Liver (tissue), 9 donors: ENCODE measurements around the gene HACD1. TPM values are rescaled to one million over a fixed set of nuclear protein-coding genes. Genes with fewer than 3 reads are reported as not detected.

ENCODE experiments used
- DNase-seq: peaks from one replicate; pipeline ENCODE4 v3.0.0-alpha.2; 2017; ENCODE audit warnings: low spot score
- H3K27ac ChIP-seq, 2 donors: one replicate each; pipeline ENCODE4 v1.7.0; 2013; ENCODE audit warnings: inconsistent platforms in 2 of 2, low read length in 2 of 2, control low read depth in 1 of 2, low read depth in 1 of 2, mild to moderate bottlenecking in 1 of 2
- H3K27me3 ChIP-seq, 4 donors: one replicate each; pipeline versions ENCODE4 v1.6.1 to v1.7.0; 2013; ENCODE audit warnings: low read length in 3 of 4, inconsistent platforms in 1 of 4, mild to moderate bottlenecking in 1 of 4, moderate library complexity in 1 of 4; ENCODE audit not compliant: control insufficient read depth in 4 of 4, insufficient read depth in 4 of 4
- H3K36me3 ChIP-seq, 4 donors: one replicate each; pipeline versions ENCODE4 v1.6.1 to v1.7.0; 2013; ENCODE audit warnings: low read length in 3 of 4, mild to moderate bottlenecking in 3 of 4, low read depth in 1 of 4, moderate library complexity in 1 of 4; ENCODE audit not compliant: control insufficient read depth in 4 of 4, insufficient read depth in 3 of 4
- H3K4me1 ChIP-seq, 4 donors: one replicate each; pipeline versions ENCODE4 v1.6.1 to v1.7.0; 2013; ENCODE audit warnings: low read length in 3 of 4, mild to moderate bottlenecking in 3 of 4, moderate library complexity in 1 of 4; ENCODE audit not compliant: control insufficient read depth in 4 of 4, insufficient read depth in 4 of 4
- H3K4me3 ChIP-seq, 3 donors: one replicate each; pipeline versions ENCODE4 v1.6.1 to v1.7.0; 2013; ENCODE audit warnings: low read length in 3 of 3, control low read depth in 1 of 3, low read depth in 1 of 3, mild to moderate bottlenecking in 1 of 3
- H3K9ac ChIP-seq, 2 donors: one replicate each; pipeline ENCODE4 v1.7.0; 2013; ENCODE audit warnings: low read length in 2 of 2, mild to moderate bottlenecking in 2 of 2, moderate library complexity in 2 of 2, control low read depth in 1 of 2, low read depth in 1 of 2
- H3K9me3 ChIP-seq, 4 donors: one replicate each; pipeline versions ENCODE4 v1.6.1 to v1.7.0; 2013; ENCODE audit warnings: low read length in 3 of 4; ENCODE audit not compliant: control insufficient read depth in 4 of 4
- EGR1 ChIP-seq, 2 donors: IDR thresholded peaks; 2 replicates each; pipeline ENCODE4 v1.6.1; 2016 to 2018; ENCODE audit warnings: antibody characterized with exemption in 2 of 2, low read depth in 2 of 2
- FOXA1 ChIP-seq: IDR thresholded peaks from 2 replicates; pipeline ENCODE4 v1.6.1; 2016; ENCODE audit warnings: antibody characterized with exemption
- FOXA2 ChIP-seq: IDR thresholded peaks from 2 replicates; pipeline ENCODE4 v1.6.1; 2016; ENCODE audit warnings: antibody characterized with exemption
- HNF4G ChIP-seq: IDR thresholded peaks from 2 replicates; pipeline ENCODE4 v1.6.1; 2016; ENCODE audit warnings: antibody characterized with exemption
- JUND ChIP-seq, 2 donors: IDR thresholded peaks; 2 replicates each; pipeline ENCODE4 v1.6.1; 2016; ENCODE audit warnings: antibody characterized with exemption in 2 of 2
- MAX ChIP-seq: IDR thresholded peaks from 2 replicates; pipeline ENCODE4 v1.6.1; 2016; ENCODE audit warnings: antibody characterized with exemption
- NR2F2 ChIP-seq: IDR thresholded peaks from 2 replicates; pipeline ENCODE4 v1.6.1; 2016; ENCODE audit warnings: antibody characterized with exemption
- RXRA ChIP-seq, 2 donors: IDR thresholded peaks; 2 replicates each; pipeline ENCODE4 v1.6.1; 2017 to 2018; ENCODE audit warnings: antibody characterized with exemption in 2 of 2, mild to moderate bottlenecking in 1 of 2
- SP1 ChIP-seq: IDR thresholded peaks from 2 replicates; pipeline ENCODE4 v1.6.1; 2018; ENCODE audit warnings: antibody characterized with exemption, mild to moderate bottlenecking
- TAF1 ChIP-seq: conservative IDR thresholded peaks from 2 replicates; pipeline ENCODE4 v1.6.1; 2016; ENCODE audit warnings: antibody characterized with exemption, mild to moderate bottlenecking
- YY1 ChIP-seq: IDR thresholded peaks from 2 replicates; pipeline ENCODE4 v1.6.1; 2016; ENCODE audit warnings: antibody characterized with exemption, mild to moderate bottlenecking
- WGBS: extraction: QIAGEN DNeasy Blood & Tissue Kit; methylation state at CpG from one replicate; pipeline ENCODE4 v1.1.7; 2013; 5-methylcytosine and 5-hydroxymethylcytosine counted together
- polyA plus RNA-seq, 2 donors: library from polyadenylated mRNA; stranded (reverse) in 1 of 2; unstranded in 1 of 2; fragments of 200-250 nt in 1 of 2; fragments of >200 nt in 1 of 2; fragmentation: Nextera tagmentation in 1 of 2; extraction: Ambion mirVana in 1 of 2; gene quantifications; one replicate each; pipeline versions ENCODE4 v1.2.1 to v1.2.3, GENCODE V29; 2013 to 2015
- total RNA-seq, 2 donors: library from RNA; depleted of rRNA; stranded (reverse); fragments of >200 nt; gene quantifications; one replicate each; pipeline ENCODE4 v1.2.3, GENCODE V29; 2014
- TF ChIP-seq, protein P1 (sequence below): fragments of 150-350 bp; IDR thresholded peaks from 2 replicates; pipeline ENCODE4 v1.5.1; 2017; ENCODE audit warnings: improper control_type of control experiment, low read depth, low read length; ENCODE audit not compliant: missing input control
- TF ChIP-seq, protein P2 (sequence below): IDR thresholded peaks from 2 replicates; pipeline ENCODE4 v1.6.1; 2016; ENCODE audit warnings: antibody characterized with exemption
- TF ChIP-seq, protein P3 (sequence below): IDR thresholded peaks from 2 replicates; pipeline ENCODE4 v1.6.1; 2016; ENCODE audit warnings: antibody characterized with exemption, mild to moderate bottlenecking
- TF ChIP-seq, protein P4 (sequence below): IDR thresholded peaks from 2 replicates; pipeline ENCODE4 v1.6.1; 2016; ENCODE audit warnings: antibody characterized with exemption
- donor health status: healthy.
- donor health status: healthy.
- donor health status: healthy.
- donor health status: healthy.
- donor health status: healthy.

Gene HACD1
- total and polyA plus RNA-seq, 4 donors = 1.0 to 7.8 (median 1.7) TPM

DNA sequence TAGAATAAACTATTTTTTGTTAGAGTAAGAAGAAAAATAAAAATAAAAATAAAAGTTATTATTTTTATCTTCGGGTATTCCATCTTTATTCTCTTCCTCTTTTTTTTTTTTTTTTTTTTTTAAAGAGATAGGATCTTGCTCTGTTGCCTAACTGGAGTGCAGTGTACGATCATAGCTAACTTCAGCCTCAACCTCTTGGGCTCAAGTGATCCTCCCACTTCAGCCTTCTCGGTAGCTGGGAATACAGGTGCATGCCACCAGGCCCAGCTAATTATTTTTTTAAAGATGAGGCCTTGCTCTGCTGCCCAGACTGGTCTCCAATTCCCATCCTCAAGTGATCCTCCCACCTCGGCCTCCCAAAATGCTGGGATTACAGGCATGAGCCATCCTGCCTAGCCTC, 42.2 kb upstream of the HACD1 start:
- no peak for DNase-seq
- TF ChIP-seq, protein P1, sequence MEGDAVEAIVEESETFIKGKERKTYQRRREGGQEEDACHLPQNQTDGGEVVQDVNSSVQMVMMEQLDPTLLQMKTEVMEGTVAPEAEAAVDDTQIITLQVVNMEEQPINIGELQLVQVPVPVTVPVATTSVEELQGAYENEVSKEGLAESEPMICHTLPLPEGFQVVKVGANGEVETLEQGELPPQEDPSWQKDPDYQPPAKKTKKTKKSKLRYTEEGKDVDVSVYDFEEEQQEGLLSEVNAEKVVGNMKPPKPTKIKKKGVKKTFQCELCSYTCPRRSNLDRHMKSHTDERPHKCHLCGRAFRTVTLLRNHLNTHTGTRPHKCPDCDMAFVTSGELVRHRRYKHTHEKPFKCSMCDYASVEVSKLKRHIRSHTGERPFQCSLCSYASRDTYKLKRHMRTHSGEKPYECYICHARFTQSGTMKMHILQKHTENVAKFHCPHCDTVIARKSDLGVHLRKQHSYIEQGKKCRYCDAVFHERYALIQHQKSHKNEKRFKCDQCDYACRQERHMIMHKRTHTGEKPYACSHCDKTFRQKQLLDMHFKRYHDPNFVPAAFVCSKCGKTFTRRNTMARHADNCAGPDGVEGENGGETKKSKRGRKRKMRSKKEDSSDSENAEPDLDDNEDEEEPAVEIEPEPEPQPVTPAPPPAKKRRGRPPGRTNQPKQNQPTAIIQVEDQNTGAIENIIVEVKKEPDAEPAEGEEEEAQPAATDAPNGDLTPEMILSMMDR = no peak
- TF ChIP-seq, protein P2, sequence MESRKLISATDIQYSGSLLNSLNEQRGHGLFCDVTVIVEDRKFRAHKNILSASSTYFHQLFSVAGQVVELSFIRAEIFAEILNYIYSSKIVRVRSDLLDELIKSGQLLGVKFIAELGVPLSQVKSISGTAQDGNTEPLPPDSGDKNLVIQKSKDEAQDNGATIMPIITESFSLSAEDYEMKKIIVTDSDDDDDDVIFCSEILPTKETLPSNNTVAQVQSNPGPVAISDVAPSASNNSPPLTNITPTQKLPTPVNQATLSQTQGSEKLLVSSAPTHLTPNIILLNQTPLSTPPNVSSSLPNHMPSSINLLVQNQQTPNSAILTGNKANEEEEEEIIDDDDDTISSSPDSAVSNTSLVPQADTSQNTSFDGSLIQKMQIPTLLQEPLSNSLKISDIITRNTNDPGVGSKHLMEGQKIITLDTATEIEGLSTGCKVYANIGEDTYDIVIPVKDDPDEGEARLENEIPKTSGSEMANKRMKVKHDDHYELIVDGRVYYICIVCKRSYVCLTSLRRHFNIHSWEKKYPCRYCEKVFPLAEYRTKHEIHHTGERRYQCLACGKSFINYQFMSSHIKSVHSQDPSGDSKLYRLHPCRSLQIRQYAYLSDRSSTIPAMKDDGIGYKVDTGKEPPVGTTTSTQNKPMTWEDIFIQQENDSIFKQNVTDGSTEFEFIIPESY = no peak
- no peak for TF ChIP-seq RXRA (IDR thresholded peaks at IDR 0.05)
- no peak for TF ChIP-seq FOXA2
- TF ChIP-seq, protein P3, sequence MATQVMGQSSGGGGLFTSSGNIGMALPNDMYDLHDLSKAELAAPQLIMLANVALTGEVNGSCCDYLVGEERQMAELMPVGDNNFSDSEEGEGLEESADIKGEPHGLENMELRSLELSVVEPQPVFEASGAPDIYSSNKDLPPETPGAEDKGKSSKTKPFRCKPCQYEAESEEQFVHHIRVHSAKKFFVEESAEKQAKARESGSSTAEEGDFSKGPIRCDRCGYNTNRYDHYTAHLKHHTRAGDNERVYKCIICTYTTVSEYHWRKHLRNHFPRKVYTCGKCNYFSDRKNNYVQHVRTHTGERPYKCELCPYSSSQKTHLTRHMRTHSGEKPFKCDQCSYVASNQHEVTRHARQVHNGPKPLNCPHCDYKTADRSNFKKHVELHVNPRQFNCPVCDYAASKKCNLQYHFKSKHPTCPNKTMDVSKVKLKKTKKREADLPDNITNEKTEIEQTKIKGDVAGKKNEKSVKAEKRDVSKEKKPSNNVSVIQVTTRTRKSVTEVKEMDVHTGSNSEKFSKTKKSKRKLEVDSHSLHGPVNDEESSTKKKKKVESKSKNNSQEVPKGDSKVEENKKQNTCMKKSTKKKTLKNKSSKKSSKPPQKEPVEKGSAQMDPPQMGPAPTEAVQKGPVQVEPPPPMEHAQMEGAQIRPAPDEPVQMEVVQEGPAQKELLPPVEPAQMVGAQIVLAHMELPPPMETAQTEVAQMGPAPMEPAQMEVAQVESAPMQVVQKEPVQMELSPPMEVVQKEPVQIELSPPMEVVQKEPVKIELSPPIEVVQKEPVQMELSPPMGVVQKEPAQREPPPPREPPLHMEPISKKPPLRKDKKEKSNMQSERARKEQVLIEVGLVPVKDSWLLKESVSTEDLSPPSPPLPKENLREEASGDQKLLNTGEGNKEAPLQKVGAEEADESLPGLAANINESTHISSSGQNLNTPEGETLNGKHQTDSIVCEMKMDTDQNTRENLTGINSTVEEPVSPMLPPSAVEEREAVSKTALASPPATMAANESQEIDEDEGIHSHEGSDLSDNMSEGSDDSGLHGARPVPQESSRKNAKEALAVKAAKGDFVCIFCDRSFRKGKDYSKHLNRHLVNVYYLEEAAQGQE = no peak
- no peak for TF ChIP-seq SP1
- TF ChIP-seq, protein P4, sequence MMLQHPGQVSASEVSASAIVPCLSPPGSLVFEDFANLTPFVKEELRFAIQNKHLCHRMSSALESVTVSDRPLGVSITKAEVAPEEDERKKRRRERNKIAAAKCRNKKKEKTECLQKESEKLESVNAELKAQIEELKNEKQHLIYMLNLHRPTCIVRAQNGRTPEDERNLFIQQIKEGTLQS = no peak
- no peak for TF ChIP-seq YY1
- no peak for TF ChIP-seq TAF1
- no peak for TF ChIP-seq NR2F2
- no peak for TF ChIP-seq JUND (IDR thresholded peaks at IDR 0.05)
- TF ChIP-seq HNF4G = no peak
- no peak for TF ChIP-seq MAX
- no peak overlapping the region for H3K4me3 ChIP-seq
- H3K4me1 ChIP-seq = peaks cover 0 to 4% (median 0%) of the 10 kb centered on the region in 4 donors
- H3K27ac ChIP-seq = no peak overlapping the region
- H3K36me3 ChIP-seq = no peaks in the 10 kb centered on the region
- H3K9ac ChIP-seq = no peak overlapping the region
- 92% methylated on average over 4 of the region's 4 CpGs for WGBS
- H3K27me3 ChIP-seq = no peaks in the 10 kb centered on the region
- no peaks in the 10 kb centered on the region for H3K9me3 ChIP-seq

DNA sequence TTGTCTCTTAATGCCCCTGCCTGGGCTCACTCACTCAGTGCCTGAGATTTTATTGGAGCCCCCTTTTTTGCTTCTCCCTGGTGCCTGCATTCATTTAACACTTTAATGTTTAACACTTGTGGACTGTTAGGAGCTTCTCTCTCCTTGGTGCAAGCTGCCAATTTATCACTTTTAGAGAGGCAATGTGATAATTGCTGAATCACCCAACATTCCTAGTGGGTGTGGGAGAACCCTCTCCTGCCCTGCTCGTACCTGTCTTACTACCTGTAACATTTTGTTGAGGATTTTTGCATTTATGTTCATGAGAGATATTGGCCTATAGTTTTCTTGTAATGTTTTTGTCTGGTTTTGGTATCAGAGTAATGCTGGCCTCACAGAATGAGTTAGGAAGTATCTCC, 39.9 kb upstream of the HACD1 start:
- Histone ChIP-seq H3K4me1 (peaks cover 0 to 4% (median 0%) of the 10 kb centered on the region in 4 donors), H3K4me3 (no peak overlapping the region), H3K36me3 (no peaks in the 10 kb centered on the region), H3K9ac (no peak overlapping the region), H3K27me3 (no peaks in the 10 kb centered on the region), H3K9me3 (no peaks in the 10 kb centered on the region), H3K27ac (no peak overlapping the region)
- no peak for DNase-seq
- WGBS = 90% methylated on average over 1 of the region's 1 CpG
- TF ChIP-seq FOXA1 (no peak), YY1 (no peak), SP1 (no peak), EGR1 (IDR thresholded peaks at IDR 0.05; ENCODE audit: low read depth in 2 of 2) (no peak), HNF4G (no peak), NR2F2 (no peak), FOXA2 (no peak)
- TF ChIP-seq, protein P4 = no peak
- TF ChIP-seq, protein P3 = no peak
- TF ChIP-seq, protein P2 = no peak
- TF ChIP-seq, protein P1 = no peak
